HG03139 (cell line): ENCODE measurements around the gene WBP1L.
"Not testable (repeated sequence)": the region's sequence is repeated elsewhere in the genome, so short reads cannot be mapped to it uniquely, and the experiment has no call there.

Experiments
- ATAC-seq: cut with Tn5 transposase; IDR thresholded peaks from one replicate; pipeline ENCODE4 v1.9.1; 2021; ENCODE audit not compliant: unreplicated experiment

Gene WBP1L

DNA sequence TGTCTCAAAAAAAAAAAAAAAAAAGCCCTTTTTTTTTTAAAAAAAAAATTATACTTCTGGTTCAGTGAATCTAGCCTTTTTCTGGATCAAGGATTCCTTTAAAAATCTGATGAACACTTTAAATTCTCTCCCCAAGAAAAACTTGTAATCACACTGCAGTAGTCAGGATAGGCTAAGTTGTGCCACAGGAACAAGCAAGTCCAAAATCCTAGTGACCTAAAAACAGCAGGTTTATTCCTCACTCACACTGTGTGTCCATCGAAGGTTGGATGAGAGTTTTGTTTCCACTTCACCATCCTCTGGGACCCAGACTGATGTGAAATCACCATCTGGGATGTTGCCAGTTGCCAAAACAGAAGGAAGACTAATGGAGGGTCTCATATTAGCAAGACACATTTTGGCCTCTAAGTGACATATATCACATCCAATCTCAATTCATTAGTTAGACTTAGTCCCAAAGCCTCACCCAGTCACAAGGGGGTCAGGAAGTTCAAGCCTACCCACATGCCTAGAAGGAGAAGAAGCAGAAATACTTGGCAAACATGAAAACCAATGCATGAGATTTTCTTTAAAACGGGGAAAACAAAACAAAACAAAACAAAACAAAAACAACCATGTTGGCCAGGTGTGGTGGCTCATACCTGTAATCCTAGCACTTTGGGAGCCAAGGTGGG is 60.8 kb downstream of the WBP1L start:
- ATAC-seq: no peak

DNA sequence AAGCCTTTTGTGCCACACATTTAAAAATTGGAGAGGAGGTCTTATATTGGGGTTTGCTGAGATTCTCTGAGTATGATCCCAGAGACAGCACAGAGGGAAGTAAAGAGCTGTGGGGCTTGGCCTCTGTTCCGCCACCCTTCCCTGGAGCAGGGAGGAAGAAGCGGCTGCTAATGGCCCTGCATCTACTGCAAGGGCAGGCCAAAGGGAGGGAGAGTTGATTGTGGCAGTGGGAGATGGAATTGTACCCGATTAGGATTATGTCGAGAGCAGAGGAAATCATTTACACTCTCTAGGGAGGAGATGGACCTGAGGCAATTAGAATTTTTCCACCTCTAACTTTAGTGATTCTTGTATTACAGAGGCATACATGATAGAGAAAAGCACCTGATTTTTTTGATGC is 64.6 kb downstream of the WBP1L start:
- ATAC-seq: no peak

DNA sequence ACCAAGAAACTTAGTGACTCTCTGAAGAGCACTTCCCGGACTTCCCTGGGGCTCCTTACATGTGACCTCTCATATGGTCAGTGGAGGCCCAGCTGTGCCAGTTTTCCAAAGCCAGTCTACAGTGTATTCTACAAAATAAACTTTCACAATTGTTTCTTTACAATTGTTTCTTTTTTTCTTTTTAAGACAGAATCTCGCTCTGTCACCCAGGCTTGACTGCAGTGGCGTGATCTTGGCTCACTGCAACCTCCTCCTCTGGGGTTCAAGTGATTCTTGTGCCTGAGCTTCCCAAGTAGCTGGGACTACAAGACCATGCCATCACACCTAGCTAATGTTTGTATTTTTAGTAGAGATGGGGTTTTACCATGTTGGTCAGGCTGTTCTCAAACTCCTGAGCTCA is 67.6 kb downstream of the WBP1L start:
- no peak for ATAC-seq

DNA sequence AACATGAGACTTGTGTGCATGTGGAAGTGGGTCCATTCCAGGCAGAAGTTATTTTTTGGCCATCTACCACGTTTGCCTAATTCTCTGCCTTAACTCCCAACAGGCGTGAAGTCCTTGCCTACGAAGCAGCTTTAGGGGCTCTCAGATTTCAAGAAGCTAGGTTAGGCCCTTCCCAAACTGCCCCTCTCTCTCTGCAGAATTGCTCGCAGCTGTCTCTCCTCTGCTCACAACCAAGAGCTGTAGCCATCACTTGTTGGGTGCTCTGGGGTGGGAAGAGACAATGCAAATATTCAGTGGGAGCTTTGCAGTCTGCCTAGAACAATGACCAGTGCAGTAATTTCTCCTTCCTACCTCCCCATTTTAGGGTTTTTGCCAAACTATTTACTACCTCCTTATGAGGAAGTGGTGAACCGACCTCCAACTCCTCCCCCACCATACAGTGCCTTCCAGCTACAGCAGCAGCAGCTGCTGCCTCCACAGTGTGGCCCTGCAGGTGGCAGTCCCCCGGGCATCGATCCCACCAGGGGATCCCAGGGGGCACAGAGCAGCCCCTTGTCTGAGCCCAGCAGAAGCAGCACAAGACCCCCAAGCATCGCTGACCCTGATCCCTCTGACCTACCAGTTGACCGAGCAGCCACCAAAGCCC is 68.6 kb downstream of the WBP1L start:
- no peak for ATAC-seq

DNA sequence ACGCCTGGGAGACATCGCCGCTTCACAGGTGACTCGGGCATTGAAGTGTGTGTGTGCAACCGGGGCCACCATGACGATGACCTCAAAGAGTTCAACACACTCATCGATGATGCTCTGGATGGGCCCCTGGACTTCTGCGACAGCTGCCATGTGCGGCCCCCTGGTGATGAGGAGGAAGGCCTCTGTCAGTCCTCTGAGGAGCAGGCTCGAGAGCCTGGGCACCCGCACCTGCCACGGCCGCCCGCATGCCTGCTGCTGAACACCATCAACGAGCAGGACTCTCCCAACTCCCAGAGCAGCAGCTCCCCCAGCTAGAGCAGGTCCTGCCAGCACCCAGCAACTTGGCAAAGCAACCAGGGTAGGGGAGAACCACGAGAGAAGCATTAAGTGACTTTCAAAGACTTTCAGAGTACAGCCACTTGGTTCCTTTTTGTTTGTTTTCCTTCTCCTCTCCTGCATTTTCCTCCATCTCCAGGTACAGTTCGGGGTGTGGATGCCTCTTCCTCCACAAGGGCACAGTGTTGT is 69.3 kb downstream of the WBP1L start:
- ATAC-seq: no peak

DNA sequence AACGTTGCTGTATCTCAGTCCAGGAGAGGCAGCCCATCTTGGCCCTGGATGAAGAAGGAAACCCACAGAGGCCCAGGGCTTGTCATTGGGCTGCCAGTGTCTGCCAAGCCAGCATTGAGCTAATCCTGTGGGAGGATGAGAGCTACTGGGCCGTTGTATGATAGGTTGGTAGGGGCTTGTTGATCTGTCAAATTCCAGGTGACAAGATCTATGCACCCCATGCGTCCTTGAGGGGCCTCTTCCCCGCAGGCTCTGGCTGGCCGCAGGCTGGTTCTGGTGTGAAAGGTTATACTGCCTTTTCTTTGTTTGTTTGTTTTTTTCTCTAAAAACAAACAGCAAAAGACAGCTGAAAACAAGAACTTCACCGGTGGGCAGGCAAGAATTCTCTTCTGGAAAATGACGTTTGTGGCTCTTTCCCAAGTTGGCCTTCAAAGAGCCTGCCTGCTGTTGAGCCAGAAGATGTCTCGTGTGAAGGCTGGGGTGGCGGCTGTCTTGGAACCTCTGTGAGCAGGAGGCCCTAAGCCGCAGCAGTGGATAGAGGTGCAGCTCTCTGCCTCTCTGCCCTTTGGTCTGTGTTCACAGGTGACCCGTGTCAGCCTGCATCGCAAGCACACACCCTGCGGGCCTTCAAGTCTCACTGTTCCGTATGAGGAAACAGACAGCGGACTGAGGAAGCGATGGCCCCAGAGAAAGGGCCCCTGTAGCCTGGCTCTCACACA is 70.1 kb downstream of the WBP1L start:
- ATAC-seq: no peak

DNA sequence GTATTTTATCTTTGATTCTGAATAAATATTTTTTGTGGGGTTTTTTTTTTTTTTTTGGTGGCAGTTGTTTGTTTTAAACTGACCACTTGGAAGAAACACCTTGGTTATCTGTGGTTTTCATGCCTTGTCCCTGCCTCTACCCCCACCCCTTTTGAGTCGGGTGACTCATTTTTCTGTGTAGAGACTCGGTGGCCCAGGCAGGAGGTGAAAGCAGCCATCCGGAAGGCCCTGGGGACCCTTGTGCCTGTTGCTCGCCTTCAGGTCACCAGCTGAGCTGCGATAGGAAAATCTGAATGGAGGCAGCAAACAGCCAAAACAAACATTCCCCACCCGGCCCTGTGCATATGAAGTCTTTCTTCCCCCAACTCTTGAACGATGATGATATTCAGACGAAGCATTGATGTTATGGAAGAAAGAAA is 70.7 kb downstream of the WBP1L start:
- ATAC-seq: no peak

DNA sequence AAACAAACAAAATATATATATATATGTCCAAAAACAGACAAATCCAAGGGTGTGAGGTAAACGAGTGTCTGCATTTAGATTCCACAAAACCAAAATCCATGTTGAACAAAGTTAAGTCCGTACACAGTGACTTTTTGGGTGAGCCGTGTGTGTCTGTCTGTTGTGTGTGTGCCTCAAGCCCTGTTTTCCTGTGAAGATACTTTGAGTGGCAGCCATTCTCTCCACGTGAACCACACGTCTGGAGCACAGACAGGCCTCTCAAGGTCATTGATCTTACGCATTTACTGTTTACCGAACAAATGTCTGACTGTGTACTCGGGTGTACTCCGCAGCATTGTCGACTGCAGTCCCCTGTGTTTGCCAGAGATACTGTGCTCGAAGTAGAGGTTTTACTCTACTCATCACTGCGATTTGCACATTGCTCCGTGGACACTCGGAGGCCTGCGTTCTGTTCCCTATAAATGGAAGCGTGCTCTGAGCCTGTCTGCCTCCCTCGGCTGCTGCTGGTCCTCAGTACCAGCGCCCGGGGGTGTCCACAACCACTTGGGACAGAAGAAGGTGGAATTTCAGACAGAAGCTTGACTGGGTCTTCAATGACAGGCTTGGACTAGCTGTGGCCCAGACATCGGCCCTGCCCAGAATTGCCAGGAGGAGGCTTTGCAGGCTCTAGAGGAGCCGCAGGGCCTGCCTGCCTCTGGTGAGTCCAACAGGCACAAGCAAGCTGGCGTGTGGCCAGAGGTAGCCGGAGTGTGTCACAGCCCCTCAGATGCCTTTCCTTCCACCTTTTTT is 71.3 kb downstream of the WBP1L start:
- ATAC-seq: no peak

DNA sequence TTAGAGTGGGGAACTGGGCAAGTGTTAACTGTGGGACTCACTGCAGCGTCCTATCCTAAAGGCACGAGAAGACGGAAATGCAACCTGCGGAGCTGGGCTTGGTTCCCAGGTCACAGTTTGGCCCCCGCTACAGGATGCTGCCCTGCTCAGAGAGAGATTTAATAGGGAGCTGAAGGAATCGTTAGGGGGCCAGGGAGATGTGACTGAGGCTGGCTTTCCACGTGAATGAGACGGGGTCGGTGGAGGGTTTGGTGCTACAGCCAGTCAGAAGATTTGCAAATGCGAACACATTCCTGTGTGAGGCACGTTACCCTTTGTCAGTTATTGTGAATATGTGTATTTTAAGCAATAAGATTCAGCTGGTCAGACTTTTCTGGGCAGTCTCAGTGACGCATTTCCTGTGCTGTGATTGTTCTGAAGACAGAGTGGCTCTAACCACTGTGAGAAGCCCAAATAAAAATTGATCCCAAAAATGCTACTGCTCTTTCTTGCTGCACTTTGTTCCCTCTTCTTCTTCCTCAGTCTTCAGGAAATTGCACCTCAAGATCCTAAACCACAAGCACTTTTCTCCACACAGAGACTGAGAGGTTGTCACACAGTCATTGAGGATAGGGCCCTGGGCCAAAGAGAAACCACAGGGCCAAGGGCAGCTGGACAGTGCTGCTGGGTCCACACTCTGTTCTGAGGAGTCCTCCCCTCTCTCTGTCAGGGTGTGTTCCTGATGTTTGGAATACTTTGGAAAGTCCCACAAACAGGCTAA is 72.2 kb downstream of the WBP1L start:
- ATAC-seq: no peak

DNA sequence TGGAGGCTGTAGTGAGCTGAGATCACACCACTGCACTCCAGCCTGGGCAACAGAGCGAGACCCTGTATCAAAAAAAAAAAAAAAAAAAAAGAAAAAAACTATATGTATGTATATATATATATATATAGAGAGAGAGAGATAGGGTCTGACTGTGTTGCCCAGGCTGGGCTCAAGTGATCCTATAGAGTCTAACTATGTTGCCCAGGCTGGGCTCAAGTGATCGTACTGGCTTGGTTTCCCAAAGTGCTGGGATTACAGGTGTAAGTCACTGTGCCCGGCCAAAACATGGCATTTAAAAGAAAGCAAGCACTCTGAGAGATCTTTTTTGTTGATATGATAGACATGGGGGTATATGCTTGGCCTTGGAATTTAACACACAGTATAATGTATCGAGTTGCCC is 73.4 kb downstream of the WBP1L start:
- no peak for ATAC-seq

DNA sequence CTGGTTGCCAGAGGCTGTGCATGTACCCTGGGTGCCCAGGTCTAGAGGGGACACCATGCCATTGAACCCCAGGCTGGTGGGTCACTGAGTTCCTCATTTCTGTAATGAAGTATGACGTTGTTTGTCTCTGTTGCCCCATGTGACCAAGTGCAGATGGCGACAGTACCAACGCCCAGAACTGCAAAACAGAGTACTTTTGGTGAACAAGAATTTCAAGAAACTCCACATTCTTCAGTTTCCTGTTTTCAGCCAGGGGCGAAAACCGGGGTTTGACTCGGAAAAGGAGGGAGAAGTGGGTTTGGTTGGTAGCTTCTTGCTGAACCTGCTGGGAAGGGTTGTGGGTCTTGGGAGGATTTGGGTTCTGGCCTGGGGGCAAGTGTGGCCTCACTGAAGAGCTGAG is 75.3 kb downstream of the WBP1L start:
- ATAC-seq: no peak

DNA sequence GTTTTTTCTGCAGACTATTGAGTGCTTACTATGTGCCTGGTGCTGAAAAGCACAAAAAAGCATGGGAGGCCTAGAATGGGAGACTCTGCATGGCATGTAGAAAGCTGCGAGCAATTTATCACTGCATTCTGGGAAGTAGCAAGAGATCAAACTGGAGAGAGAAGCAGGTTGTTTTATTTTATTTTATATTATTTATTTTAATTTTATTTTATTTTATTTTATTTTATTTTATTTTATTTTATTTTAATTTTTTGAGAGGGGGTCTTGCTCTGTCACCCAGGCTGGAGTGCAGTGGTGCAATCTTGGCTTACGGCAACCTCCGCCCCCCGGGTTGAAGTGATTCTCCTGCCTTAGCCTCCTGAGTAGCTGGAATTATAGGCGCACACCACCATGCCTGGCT is 76.3 kb downstream of the WBP1L start:
- ATAC-seq: not testable (repeated sequence)

DNA sequence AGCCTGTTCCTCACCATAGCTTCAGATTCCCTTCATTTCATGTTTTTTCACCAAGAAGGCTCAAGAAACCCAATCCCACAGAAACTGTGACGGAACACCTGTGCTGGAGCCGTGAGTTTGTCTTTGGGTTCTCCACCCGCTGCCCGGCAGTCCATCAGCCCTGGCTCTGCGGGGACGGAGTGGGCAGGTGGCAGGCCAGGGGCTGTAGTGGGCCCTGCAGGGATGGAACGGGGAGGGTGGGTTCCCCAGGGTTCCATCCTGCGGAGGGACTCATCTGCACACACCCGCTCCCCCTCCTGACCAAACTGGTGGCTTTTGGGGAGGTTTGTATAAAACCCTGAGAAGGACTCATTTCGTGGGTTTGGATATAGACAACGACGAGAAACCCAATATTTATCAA is 78.5 kb downstream of the WBP1L start:
- ATAC-seq: no peak

DNA sequence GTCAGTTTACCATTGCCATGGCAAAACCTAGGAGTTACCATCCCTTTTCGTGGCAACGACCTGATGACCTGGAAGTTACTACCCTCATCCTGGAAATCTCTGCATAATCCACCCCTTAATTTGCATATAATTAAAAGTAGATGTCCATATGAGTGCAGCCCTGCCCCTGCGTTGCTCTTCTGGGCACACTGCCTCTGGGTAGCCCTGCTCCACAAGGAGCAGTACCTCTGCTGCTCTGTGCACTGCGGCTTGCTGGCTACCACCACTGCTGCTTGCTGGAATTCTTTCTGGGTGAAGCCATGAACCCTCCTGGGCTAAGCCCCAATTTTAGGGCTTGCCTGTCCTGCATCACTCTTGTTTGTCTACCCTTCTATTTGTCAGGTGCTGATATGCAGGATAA is 80.9 kb downstream of the WBP1L start:
- no peak for ATAC-seq

DNA sequence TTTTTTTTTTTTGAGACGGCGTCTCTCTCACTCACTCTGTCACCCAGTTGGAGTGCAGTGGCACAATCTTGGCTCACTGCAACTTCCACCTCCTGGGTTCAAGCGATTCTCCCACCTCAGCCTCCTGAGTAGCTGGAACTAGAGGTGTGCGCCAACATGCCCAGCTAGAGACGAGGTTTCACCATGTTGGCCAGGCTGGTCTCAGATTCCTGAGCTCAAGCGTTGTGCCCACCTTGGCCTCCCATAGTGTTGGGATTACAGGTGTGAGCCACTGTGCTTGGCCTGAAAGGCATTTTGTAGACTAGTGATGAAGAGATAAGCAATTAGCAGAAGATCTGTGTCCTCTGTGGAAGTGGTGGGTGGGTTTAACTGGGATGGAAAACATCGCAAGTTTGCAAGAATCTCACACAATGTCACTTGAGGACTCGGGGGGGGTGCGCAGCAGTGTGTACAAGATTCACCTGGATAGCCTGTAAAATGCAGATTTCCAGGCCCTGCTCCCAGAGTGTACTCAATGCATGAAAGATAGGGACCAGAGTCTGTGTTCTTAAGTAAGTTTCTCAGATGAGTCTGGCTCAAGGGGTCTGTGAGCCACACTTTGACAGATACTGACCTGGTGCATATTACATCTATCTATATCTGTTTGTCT is 82.5 kb downstream of the WBP1L start:
- no peak for ATAC-seq

DNA sequence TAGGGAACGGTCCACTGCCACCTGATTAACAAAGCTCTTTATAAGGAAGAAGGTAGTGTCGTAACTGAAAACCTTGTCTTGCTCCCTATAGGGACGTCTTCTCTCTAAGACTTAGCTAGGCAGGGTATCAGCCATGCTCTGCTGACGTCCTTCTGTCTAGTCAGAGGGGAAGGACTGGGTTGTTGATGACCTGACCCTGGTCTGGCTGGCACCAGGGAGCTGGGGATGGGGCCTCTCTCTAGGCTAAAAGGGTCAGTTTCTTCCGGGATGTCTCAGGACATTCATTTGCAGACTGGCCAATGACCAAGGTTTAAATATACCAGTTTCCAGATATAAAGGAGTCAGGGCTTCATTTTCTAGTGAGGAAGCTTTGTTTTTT is 83.8 kb downstream of the WBP1L start:
- ATAC-seq: no peak

DNA sequence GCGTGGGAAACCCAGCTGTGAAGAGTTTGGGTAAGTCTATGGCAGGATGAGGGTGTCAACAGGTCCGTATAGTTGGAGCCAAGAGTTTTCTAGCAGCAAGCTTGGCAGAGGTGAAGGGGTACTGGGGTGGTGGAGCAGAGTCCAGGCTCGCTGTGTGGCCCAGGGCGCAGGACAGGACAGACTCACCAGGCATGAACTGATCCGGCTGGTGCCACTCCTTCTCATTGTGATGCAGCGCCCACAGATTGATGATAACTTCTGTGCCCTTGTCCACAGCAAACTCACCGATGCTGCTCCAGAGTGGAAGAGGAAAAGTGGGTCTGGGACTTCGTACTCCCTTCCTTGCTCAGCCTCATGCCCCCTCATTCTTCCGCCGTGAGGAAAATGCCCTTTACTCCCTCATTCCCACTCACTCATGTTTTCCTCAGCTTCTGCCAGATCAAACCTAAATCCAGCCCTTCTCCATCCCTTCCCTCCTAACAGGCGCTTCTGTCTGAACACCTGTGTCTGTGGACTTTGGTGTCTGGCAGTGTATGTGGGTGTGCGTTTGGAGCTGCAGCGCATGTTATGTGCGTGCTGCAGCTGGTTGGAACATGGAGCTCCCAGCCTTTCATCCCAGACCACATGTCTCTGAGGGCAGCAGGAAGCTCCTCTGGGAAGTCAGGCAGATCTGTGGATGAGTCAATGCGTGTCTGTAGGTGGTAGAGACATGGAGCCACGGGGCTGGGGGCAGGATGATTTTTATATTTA is 87.7 kb downstream of the WBP1L start:
- ATAC-seq: no peak

DNA sequence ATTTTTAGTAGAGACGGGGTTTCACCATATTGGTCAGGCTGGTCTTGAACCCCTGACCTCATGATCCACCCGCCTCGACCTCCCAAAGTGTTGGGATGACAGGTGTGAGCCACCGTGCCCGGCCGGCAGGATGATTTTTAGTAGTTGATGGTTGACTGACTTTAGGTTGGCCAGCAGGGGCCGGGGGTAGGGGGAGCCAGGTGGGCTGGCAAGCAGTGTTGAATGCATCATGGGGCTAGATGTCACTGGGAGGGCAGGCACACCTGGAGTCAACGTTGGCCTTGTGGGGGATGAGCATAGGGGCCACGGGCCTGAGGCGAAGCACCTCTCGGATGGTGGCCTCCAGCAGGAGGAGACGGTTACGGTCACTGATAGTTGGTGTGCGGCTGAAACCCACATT is 88.5 kb downstream of the WBP1L start:
- no peak for ATAC-seq

DNA sequence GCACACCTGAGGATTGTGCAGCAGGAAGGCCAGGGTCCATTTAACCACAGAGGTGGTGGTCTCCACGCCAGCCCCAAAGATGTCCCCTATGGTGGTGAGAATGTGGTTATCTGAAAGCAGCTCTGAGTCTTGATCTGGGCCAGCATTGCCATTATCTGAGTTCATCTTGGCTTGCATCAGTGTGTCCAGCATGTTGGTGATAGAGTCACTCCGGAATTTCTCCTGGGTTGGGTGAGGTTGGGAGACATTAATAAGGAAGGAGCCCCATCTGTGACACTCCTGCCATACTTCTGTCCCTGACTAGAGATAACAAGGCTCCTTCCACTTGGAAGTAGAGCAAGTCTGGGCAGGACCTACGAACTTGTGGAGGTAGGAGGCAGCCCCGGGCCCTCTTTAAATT is 89.2 kb downstream of the WBP1L start:
- no peak for ATAC-seq
